SK-N-DZ (cell line): Measurements from ENCODE around the gene SCAANT1.

Source experiments
- DNase-seq: peaks from one replicate; pipeline ENCODE4 v3.0.0-alpha.2; 2015; ENCODE audit warnings: low spot score
- small RNA-seq, 2 experiments: library from RNA; depleted of rRNA; stranded (forward); fragments of <200 nt; gene quantifications; one replicate each; pipeline ENCODE3, GENCODE V24; 2014

SCAANT1 gene

GRCh38 chr3:63863150-63864007 lies 48.8 kb downstream of the SCAANT1 start, which contains the start of the genes ATXN7 and THOC7:
Gene ATXN7 (plus strand): TSS chr3:63863867. CDS start chr3:63912599, 48,732 bp downstream.
Gene THOC7 (minus strand): TSS chr3:63863805. CDS start chr3:63863790, 15 bp downstream.
- peak; percentile 45 for DNase-seq

GRCh38 chr3:63862804-63863149 lies 49.4 kb downstream of the SCAANT1 start:
- no peak for DNase-seq

Small RNA genes lying within 50 kb of the gene (small RNA-seq; reads per million reads assigned to genes)
- 0 reads per million in 2 experiments for gene SCAANT1
